ENCODE results near the gene HSPA12A.

HSPA12A gene

GRCh38 chr10:116657863-116658551 is 84.4 kb downstream of the HSPA12A start:
- no peaks in the 10 kb centered on the region for H3K9me3 Mint-ChIP-seq
- H3K4me3 Mint-ChIP-seq: no peak overlapping the region
- H3K27ac Mint-ChIP-seq: no peak overlapping the region
- CTCF ChIA-PET: no interaction called here
- DNase-seq: no peak
- peaks cover 4% of the 10 kb centered on the region for H3K27me3 Mint-ChIP-seq
- H3K36me3 Mint-ChIP-seq: no peaks in the 10 kb centered on the region
- no peaks in the 10 kb centered on the region for H3K4me1 Mint-ChIP-seq

GRCh38 chr10:116656044-116656443 is 86.3 kb downstream of the HSPA12A start:
- Mint-ChIP-seq H3K27ac (no peak overlapping the region), H3K36me3 (no peaks in the 10 kb centered on the region), H3K27me3 (peaks cover 4% of the 10 kb centered on the region), H3K9me3 (no peaks in the 10 kb centered on the region), H3K4me1 (no peaks in the 10 kb centered on the region), H3K4me3 (no peak overlapping the region)
- CTCF ChIA-PET: interaction anchor here (1.2 kb wide), 1 partner anchor 26 kb away, joined by 3 read pairs; no protein-coding TSS in a partner anchor
- DNase-seq: no peak

DNA sequence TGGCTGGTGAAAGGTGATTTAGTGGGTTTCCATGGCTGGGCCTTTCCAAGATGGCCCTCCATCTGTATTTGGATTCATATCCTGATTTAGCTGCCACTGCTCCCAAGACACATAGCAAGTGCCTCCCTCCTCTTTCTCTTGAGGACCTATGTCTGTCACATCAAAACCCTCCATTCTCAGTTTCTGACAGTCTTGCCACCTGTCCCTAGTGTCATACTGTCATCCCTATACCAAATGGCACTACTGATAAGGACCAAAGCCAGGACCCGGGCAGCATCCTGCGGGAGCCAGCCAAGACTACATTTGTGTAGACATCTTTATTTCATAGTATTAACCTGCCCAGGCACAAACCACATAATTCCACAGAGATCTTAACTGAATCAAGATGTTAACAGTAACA is 86.8 kb downstream of the HSPA12A start:
- H3K36me3 Mint-ChIP-seq: no peaks in the 10 kb centered on the region
- H3K9me3 Mint-ChIP-seq: no peaks in the 10 kb centered on the region
- peaks cover 4% of the 10 kb centered on the region for H3K27me3 Mint-ChIP-seq
- H3K4me1 Mint-ChIP-seq: no peaks in the 10 kb centered on the region
- no peak overlapping the region for H3K27ac Mint-ChIP-seq
- CTCF ChIA-PET: interaction anchor here (1.2 kb wide), 1 partner anchor 26 kb away, joined by 3 read pairs; no protein-coding TSS in a partner anchor
- H3K4me3 Mint-ChIP-seq: no peak overlapping the region
- DNase-seq: no peak

DNA sequence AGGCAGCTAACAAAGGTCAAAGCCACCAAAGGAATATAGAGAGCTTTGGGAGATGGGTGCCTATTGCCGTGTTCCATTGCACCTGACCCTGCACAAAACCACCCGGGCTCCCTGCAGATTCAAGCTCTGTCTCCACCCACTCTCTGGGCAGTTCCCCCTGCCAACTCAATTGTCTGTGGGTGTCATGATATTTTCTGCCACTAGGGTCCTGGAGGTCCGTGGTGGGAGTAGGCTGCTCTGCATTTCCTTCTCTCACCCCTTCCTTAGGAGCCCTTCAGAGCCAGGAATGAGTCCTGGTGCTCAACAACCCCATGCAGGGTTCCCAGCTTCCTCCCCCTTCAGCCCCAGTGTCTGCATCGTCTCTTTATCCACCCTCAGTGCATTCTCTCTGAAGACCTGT is 87.5 kb downstream of the HSPA12A start:
- Mint-ChIP-seq H3K27me3 (peaks cover 4% of the 10 kb centered on the region), H3K4me3 (no peak overlapping the region), H3K36me3 (no peaks in the 10 kb centered on the region), H3K4me1 (no peaks in the 10 kb centered on the region), H3K27ac (no peak overlapping the region), H3K9me3 (no peaks in the 10 kb centered on the region)
- no peak for DNase-seq
- CTCF ChIA-PET: no interaction called here

DNA sequence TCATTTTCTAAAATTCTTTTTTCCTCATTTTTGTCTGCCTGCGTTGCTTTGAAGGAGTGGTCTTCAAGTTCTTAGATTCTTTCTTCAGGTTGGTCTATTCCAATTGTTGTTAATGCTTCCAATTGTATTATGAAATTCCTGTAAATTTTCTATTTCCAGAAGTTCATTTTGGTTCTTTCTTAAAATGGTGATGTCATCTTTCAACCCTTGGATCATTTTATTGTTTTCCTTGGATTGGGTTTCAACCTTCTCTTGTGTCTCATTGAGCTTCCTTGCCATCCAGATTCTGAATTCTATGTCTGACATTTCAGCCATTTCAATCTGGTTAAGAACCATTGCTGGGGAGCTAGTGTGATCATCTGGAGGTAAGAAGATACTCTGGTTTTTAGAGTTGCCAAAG is 88.5 kb downstream of the HSPA12A start:
- peaks cover 3% of the 10 kb centered on the region for H3K9me3 Mint-ChIP-seq
- DNase-seq: no peak
- no peak overlapping the region for H3K27ac Mint-ChIP-seq
- peaks cover 4% of the 10 kb centered on the region for H3K27me3 Mint-ChIP-seq
- no peak overlapping the region for H3K4me3 Mint-ChIP-seq
- no peaks in the 10 kb centered on the region for H3K36me3 Mint-ChIP-seq
- no peaks in the 10 kb centered on the region for H3K4me1 Mint-ChIP-seq
- CTCF ChIA-PET: no interaction called here

- CTCF ChIA-PET: no interaction called here
- Mint-ChIP-seq H3K36me3 (no peaks in the 10 kb centered on the region), H3K4me3 (no peak overlapping the region), H3K27ac (no peak overlapping the region), H3K27me3 (no peaks in the 10 kb centered on the region), H3K9me3 (peaks cover 4% of the 10 kb centered on the region), H3K4me1 (no peaks in the 10 kb centered on the region)
- no peak for DNase-seq
These were observed 93.5 kb downstream of the HSPA12A start for GRCh38 chr10:116648903-116649302.

- no peak overlapping the region for H3K27ac Mint-ChIP-seq
- H3K4me1 Mint-ChIP-seq: no peaks in the 10 kb centered on the region
- no peaks in the 10 kb centered on the region for H3K27me3 Mint-ChIP-seq
- DNase-seq: no peak
- H3K36me3 Mint-ChIP-seq: no peaks in the 10 kb centered on the region
- CTCF ChIA-PET: no interaction called here
- H3K4me3 Mint-ChIP-seq: no peak overlapping the region
- H3K9me3 Mint-ChIP-seq: peaks cover 4% of the 10 kb centered on the region
These were observed 95.9 kb downstream of the HSPA12A start for GRCh38 chr10:116646502-116646901.

GRCh38 chr10:116637830-116638229 is 104.5 kb downstream of the HSPA12A start:
- H3K9me3 Mint-ChIP-seq: no peaks in the 10 kb centered on the region
- CTCF ChIA-PET: no interaction called here

GRCh38 chr10:116636976-116637375 is 105.4 kb downstream of the HSPA12A start:
- Mint-ChIP-seq H3K4me3 (no peak overlapping the region), H3K27me3 (peaks cover 9% of the 10 kb centered on the region)
- CTCF ChIA-PET: no interaction called here

More at GRCh38 chr10:116637830-116638229, 104.5 kb downstream of the HSPA12A start:
- DNase-seq: no peak
- H3K36me3 Mint-ChIP-seq: no peaks in the 10 kb centered on the region
- H3K27me3 Mint-ChIP-seq: peaks cover 9% of the 10 kb centered on the region
- no peaks in the 10 kb centered on the region for H3K4me1 Mint-ChIP-seq
- no peak overlapping the region for H3K27ac Mint-ChIP-seq
- H3K4me3 Mint-ChIP-seq: no peak overlapping the region

GRCh38 chr10:116636385-116636784 is 106.0 kb downstream of the HSPA12A start:
- CTCF ChIA-PET: no interaction called here
- no peaks in the 10 kb centered on the region for H3K36me3 Mint-ChIP-seq
- H3K27me3 Mint-ChIP-seq: peaks cover 12% of the 10 kb centered on the region
- no peak for DNase-seq
- no peaks in the 10 kb centered on the region for H3K9me3 Mint-ChIP-seq
- no peak overlapping the region for H3K4me3 Mint-ChIP-seq
- no peaks in the 10 kb centered on the region for H3K4me1 Mint-ChIP-seq
- no peak overlapping the region for H3K27ac Mint-ChIP-seq

More at GRCh38 chr10:116636976-116637375, 105.4 kb downstream of the HSPA12A start:
- Mint-ChIP-seq H3K27ac (no peak overlapping the region), H3K9me3 (no peaks in the 10 kb centered on the region), H3K36me3 (no peaks in the 10 kb centered on the region), H3K4me1 (no peaks in the 10 kb centered on the region)
- no peak for DNase-seq

DNA sequence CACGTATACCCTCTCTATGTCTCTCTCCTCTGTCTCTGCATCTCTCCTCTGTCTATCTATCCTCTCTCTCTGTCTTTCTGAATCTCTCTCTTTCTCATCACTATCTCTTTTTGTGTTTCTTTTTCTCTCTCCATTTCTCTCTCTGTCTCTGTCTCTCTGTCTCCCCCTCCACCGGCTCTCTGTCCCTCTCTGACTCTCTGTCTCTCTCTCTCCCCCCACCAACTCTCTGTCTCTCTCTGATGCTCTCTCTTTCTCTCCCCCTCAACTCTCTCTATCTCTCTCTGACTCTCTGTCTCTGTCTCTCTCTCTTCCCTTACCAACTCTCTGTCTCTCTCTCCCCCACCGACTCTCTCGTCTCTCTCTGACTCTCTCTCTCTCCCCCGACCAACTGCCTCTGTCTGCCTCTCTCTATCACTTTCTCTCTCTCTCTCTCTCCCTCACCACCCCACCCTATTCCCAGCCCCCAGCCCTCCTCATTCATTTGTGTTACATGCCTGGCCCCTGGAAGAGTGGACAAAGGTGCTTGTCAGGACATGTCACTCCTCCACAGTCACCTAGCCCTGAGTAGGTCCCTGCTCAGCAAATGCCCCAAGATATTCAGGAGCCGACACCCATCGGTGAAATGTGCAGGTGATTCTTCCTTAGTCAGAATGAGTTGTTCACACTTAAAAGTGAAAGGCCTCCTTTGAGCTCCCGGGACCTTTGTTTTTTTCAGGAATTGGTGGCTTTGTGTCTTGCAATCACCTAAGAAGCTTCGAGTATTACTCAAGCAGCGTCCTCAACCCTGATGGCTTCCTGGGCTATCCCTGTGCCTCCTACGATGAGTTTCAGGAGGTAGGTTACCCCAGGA is 108.0 kb downstream of the HSPA12A start:
- peaks cover 15% of the 10 kb centered on the region for H3K27me3 Mint-ChIP-seq
- no peaks in the 10 kb centered on the region for H3K36me3 Mint-ChIP-seq
- DNase-seq: no peak
- CTCF ChIA-PET: no interaction called here
- no peak overlapping the region for H3K4me3 Mint-ChIP-seq
- no peak overlapping the region for H3K27ac Mint-ChIP-seq
- no peaks in the 10 kb centered on the region for H3K9me3 Mint-ChIP-seq
- H3K4me1 Mint-ChIP-seq: no peaks in the 10 kb centered on the region

DNA sequence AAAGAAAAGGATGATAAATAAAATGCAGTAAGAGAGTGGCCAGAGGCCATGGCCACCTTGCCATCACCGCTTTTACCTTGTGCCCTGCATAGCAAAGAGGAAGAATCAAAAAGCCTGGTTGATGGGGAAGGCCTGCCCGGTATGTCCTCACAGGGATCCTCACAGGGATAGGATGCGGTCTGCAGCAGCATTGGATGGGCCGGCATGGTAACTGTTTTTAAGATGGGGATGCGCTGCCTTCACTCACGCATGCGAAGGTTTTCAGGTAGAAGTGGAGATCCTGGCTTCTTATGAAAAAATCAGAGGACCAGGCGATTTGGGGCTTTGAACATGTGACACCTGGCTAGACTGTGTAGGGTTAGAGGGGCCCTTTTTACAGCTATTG is 109.2 kb downstream of the HSPA12A start:
- no peak for DNase-seq
- no peaks in the 10 kb centered on the region for H3K4me1 Mint-ChIP-seq
- no peak overlapping the region for H3K4me3 Mint-ChIP-seq
- CTCF ChIA-PET: no interaction called here
- peaks cover 17% of the 10 kb centered on the region for H3K27me3 Mint-ChIP-seq
- H3K9me3 Mint-ChIP-seq: no peaks in the 10 kb centered on the region
- H3K27ac Mint-ChIP-seq: no peak overlapping the region
- no peaks in the 10 kb centered on the region for H3K36me3 Mint-ChIP-seq

DNA sequence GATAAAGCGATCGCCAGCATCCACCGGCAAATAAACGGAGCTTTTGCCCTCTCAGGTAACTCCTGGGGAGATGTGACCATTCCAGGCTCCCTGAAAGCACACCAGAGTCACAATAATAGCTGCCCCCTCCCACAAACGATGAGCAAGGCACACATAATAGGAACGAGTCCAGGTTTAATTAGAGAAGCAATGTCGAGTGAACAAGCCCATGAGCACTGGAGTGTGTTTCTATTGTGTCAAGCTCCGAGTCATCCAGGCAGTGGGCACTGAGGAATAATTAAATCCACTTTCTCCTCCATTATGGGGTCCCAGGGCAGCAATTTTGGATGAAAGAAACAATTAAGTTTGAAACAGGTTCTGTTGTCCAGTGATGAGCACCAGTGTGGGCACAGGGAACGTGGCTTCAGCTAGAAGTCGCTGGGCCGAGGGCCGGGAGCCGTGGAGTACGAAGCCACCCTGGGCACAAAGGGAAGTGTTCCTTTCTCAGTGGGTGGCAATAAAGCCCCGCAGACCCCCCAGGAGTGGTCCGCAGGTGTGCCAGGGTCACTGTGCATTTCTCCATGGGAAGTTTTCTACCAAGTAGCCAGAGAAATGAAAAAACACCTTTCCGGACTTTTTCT is 109.7 kb downstream of the HSPA12A start:
- DNase-seq: no peak
- H3K9me3 Mint-ChIP-seq: no peaks in the 10 kb centered on the region
- no peaks in the 10 kb centered on the region for H3K36me3 Mint-ChIP-seq
- CTCF ChIA-PET: no interaction called here
- no peak overlapping the region for H3K27ac Mint-ChIP-seq
- H3K4me1 Mint-ChIP-seq: no peaks in the 10 kb centered on the region
- peaks cover 20% of the 10 kb centered on the region for H3K27me3 Mint-ChIP-seq
- no peak overlapping the region for H3K4me3 Mint-ChIP-seq

- Mint-ChIP-seq H3K4me1 (no peaks in the 10 kb centered on the region), H3K27me3 (peaks cover 25% of the 10 kb centered on the region), H3K27ac (no peak overlapping the region), H3K4me3 (no peak overlapping the region), H3K36me3 (no peaks in the 10 kb centered on the region), H3K9me3 (no peaks in the 10 kb centered on the region)
- no peak for DNase-seq
- CTCF ChIA-PET: no interaction called here
These were observed 110.5 kb downstream of the HSPA12A start for GRCh38 chr10:116631871-116632295.

DNA sequence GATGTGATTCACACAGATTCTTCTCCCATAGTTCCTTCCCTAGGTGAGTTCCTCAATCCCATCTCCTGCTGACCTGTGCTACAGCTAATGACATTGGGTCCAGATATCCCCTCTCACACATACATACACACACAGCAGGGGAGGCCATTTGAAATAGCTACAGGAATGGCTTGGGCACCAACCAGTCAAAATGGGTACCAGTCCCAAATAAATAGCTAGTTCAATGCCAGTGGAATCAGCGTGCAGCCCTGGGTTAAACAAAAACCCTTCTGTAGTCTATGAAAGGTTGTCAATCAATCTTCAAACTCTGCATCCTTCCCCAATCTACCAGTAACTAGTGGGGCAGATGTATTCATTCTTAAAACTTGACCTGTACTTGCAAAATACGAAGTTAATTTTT is 112.3 kb downstream of the HSPA12A start:
- Mint-ChIP-seq H3K27ac (no peak overlapping the region), H3K36me3 (no peaks in the 10 kb centered on the region), H3K9me3 (no peaks in the 10 kb centered on the region), H3K4me1 (no peaks in the 10 kb centered on the region), H3K27me3 (peaks cover 26% of the 10 kb centered on the region), H3K4me3 (no peak overlapping the region)
- CTCF ChIA-PET: no interaction called here
- no peak for DNase-seq

Measured in activated naive CD4-positive, alpha-beta T cell treated with anti-CD3 and anti-CD28 coated beads, Interleukin-2, amount 10 ng/mL, durations not matched to agents 7 days and 5 days (primary cell).